ENCODE data around the gene CREB3L2.
A peak's percentile ranks its signal among the peaks of the same experiment; 100 is the strongest.

The CREB3L2 gene

DNA sequence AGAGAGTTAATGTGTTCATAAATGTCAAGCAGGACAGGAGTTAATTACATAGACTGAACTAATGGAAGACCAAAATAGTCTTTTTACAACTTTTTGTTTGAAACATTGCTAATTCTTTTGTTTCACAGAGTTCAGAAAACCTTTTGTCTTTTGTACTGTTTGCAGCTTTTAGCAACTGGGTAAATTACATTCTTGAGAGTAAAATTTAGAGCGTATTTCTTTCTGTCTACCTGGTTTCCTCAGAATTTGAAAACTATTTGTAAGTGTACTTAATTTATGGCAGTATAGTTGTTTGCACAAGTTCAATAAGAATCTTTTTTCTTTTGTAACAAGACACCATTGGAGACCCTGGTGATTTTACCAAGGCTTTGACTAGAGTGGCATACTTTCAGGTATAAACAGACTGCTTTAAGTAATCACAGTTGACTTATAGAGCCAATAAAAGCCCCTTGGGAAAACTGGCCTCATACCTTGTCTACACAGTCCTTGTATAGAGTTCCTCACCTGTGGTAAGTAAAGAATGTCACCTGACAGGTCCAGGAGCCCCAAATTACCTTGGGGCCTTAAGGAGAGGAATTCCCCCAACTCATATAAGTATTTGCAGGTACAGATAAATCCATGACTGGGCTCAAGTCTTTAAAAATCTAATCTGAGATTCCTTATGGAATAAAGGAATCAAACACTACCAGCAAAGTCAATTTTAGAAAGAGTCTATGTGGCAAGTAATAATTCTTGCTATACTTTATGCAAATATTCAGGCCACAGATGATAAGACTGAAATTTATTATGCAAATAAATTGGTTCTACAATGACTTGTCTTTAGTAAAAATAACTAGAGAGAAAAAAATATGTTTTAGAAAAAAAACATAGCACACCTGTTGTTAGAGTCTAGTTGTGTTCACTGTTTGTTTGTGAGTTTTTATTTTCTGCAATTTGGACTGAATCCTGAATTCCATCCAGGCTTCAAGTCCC lies 23.6 kb upstream of the CREB3L2 start:
- no peak for DNase-seq (ENCODE audit: low read depth)
- TF ChIP-seq CTCF (IDR thresholded peaks at IDR 0.05; ENCODE audit: low read depth, low read length, missing control alignments), result no peak
- no peak overlapping the region for H3K4me3 ChIP-seq (ENCODE audit: low read depth, low read length)

GRCh38 chr7:138024765-138025164 lies 22.9 kb upstream of the CREB3L2 start:
- DNase-seq (ENCODE audit: low read depth), result no peak
- TF ChIP-seq CTCF (IDR thresholded peaks at IDR 0.05; ENCODE audit: low read depth, low read length, missing control alignments), result no peak

GRCh38 chr7:138024343-138024691 lies 22.4 kb upstream of the CREB3L2 start:
- H3K4me3 ChIP-seq (ENCODE audit: low read depth, low read length), result no peak overlapping the region
- no peak for DNase-seq (ENCODE audit: low read depth)

More at GRCh38 chr7:138024765-138025164, 22.9 kb upstream of the CREB3L2 start:
- H3K4me3 ChIP-seq (ENCODE audit: low read depth, low read length), result no peak overlapping the region

DNA sequence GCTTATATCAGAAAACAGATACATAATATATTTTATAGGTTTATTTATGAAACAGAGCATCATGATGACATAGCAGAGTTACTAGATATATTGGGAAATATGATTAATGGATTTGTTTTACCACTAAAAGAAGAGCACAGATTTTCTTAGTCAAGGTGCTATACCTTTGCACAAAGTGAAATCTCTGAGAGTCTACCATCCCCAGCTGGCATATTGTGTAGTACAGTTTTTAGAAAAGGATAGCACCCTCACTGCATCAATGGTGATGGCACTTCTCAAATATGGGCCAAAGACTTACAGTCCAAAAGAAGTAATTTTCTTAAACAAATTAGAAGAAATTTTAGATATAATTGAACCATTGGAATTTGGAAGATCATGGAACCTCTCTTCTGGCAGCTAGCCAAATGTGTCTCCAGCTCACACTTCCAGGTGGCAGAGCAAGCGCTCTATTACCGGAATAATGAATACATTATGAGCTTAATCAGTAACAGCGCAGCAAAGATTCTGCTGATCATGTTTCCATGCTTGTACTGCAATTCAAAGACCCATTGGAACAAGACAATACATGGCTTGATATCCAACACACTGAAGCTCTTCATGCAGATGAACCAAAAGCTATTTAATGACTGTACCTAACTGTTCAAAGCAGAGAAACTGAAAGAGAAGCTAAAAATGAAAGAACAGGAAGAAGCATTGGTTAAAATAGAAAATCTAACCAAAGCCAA lies 21.9 kb upstream of the CREB3L2 start:
- no peak overlapping the region for H3K4me3 ChIP-seq (ENCODE audit: low read depth, low read length)
- no peak for TF ChIP-seq CTCF (IDR thresholded peaks at IDR 0.05; ENCODE audit: low read depth, low read length, missing control alignments)
- peak; percentile 57 for DNase-seq (ENCODE audit: low read depth)

More at GRCh38 chr7:138024343-138024691, 22.4 kb upstream of the CREB3L2 start:
- no peak for TF ChIP-seq CTCF (IDR thresholded peaks at IDR 0.05; ENCODE audit: low read depth, low read length, missing control alignments)

DNA sequence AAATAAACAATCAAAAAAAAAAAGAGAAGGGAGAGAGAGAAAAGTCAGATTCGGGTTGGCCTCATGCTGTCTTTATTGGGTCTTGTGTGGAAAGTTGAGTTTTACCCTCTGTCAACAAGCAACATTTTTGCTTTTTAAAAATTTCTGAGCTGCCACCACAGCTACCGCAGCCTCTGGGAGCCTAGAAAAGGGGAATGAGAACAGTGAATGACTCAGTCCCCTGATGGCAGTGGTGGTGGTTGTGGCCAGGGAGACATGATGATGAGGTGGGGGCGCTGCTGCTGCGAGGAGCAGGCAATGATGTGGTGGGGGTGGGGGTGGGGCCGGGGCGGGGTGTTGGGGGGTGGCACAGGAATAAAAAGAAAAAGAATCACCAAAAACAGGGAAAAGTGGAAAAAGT lies 20.0 kb upstream of the CREB3L2 start:
- no peak overlapping the region for H3K4me3 ChIP-seq (ENCODE audit: low read depth, low read length)
- no peak for DNase-seq (ENCODE audit: low read depth)
- no peak for TF ChIP-seq CTCF (IDR thresholded peaks at IDR 0.05; ENCODE audit: low read depth, low read length, missing control alignments)

DNA sequence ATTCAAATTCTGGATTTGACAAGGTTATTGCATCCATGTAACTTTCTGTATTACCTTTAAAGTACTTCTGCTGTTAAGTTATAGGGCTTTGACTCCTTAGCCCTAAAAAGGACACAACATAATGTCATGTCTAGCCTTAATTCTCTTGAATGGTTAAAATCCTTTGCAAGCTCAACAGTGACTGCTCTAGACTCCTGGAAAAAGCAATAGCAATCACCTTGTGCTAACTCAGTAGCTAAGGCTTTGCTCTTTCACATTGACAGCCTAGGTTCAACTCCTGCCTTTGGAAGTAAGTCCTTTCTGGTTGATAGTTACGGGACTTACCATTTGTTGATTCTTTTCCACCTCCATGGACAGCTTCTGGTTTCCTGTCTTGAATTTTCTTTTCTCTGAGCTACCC lies 16.1 kb upstream of the CREB3L2 start:
- DNase-seq (ENCODE audit: low read depth), result no peak
- H3K4me3 ChIP-seq (ENCODE audit: low read depth, low read length), result no peak overlapping the region
- TF ChIP-seq CTCF (IDR thresholded peaks at IDR 0.05; ENCODE audit: low read depth, low read length, missing control alignments), result no peak

Data from GM12864 (cell line).